ENCODE results near the gene MACROD1.

MACROD1 gene

GRCh38 chr11:64152841-64153691 is 12.8 kb downstream of the MACROD1 start:
- DNase-seq (ENCODE audit: low read depth in 2 of 2): peak; percentile 24 to 48

GRCh38 chr11:64151337-64151736 is 14.6 kb downstream of the MACROD1 start:
- DNase-seq (ENCODE audit: low read depth in 2 of 2): no peak

DNA sequence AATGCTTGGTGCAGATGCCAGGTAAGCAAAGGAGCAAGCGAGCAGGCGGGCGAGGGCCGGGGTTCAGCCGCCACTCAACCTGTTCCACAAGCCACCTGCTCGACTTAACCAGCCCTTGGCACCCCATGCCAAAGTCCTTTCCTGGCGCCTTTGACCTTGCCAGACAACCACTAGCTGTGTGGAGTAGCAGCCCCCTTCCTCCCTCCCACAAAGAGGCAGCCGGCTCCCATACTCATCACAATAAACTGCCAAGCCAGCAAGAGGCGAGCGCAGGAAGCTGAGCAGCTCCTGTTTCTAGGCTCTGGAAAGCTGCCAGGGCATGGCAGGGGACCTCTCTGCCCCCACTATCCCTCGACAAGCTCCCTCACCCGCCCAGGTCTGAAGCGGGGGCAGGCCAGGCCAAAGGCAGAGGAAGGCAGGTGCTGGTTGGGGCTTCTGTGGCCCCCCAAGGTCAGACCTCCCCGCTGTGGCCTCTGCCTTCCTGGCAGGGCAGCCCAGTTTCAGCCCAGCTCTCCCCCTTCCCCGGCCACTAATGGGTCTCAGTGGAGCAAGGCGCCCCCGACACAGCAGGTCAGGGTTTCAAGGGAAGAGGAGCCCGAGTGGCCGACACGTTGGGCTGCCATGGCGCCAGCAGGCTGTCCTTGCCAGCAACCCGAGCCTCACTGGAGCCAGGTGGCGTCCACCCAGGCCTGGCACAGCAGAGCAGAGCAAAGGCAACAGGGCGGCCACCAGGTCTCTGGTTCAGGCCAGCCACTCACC is 15.3 kb downstream of the MACROD1 start:
- DNase-seq (ENCODE audit: low read depth in 2 of 2): no peak

DNA sequence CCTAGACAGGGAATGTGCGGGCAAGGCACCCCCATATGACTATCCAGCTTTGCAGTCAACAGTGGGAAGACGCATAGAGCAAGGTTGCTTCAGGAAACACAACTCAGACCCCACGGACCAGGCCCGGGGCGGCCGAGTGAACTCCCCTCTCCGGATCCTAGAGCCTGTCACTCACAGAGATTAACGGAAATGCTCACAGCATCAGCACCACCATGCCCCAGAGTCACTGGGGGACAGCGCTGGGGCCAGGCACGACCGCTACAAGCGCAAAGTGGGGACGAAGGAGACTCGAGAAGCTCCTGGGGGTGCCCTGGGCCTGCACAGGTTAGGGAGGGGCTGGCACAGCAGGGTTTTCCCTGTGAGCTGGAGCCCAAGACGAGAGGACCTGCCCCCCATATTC is 15.9 kb downstream of the MACROD1 start:
- DNase-seq (ENCODE audit: low read depth in 2 of 2): no peak

DNA sequence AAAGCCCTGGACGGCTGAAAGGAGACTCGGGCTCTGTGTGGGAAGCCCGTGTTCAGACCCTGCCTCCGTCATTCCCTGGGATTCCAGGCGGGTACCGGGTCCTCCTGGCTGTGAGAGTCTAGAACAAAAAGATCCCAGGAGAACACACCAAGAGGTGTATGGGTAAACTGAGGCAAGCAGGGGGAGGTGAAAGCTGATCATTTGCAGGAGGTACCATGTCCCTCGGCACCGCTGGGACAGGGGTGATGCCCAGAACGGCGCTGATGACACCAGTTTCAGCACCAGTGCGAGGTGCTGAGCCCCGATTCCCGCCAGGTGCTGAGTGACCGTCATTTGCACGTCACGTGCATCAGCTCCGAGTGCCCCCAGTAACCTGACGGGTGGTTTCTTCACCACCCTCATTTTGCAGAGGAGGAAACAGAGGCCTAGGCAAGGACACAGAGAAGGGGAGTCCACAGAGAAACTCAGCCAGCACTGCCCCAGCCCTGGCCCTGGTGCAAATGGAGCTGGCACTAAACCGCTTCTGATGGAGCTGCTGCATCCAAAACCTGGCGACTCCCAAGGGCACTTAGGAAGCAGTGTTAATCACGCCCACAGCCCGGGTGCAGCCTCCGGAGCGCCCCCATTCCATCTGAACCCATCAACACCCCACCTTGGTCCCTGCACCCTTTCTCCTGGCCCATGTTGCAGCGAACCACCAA is 16.8 kb downstream of the MACROD1 start:
- no peak for DNase-seq (ENCODE audit: low read depth in 2 of 2)

- DNase-seq (ENCODE audit: low read depth in 2 of 2): peak; percentile 44 to 53
Observed at GRCh38 chr11:64148226-64148916, 17.5 kb downstream of the MACROD1 start.

DNA sequence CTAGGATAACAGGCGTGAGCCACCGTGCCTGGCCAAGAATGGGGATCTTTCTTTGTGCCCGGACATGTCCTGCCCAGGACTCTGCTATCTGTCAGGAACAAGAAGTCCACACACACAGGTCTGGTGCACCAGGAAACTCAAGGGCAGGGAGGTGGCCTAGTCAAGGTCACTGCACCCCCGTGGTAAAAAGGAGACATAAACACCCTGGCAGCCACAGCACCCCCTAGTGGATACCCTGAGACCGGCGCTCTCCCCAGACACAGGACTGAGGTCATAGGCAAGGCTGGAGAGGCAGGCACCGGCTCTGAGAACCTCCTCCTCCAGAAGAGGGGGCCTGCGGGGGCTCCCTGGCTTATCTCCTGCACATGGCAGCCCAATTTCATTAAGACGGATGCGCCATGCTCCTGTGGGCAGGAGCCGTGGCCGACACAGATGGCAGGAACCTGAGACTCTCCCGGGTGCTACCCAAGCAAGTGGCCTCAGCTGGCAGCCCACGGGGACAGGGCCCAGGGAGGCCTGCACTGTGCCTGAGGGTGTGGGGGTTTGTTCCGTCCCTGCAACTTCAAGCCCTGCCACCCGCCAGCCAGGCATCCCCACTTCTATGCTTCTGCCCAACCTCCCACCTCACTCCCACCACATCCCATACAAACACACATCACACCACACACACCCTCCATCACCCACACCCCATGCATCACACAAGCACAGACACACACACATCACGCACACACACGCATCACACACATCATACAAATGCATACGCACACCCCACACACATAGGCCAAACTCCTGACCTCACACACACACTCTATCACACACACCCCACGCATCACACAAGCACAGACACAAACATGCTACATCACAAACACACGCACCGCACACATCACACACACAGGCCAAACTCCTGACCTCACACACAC is 19.6 kb downstream of the MACROD1 start:
- DNase-seq (ENCODE audit: low read depth in 2 of 2): no peak

DNA sequence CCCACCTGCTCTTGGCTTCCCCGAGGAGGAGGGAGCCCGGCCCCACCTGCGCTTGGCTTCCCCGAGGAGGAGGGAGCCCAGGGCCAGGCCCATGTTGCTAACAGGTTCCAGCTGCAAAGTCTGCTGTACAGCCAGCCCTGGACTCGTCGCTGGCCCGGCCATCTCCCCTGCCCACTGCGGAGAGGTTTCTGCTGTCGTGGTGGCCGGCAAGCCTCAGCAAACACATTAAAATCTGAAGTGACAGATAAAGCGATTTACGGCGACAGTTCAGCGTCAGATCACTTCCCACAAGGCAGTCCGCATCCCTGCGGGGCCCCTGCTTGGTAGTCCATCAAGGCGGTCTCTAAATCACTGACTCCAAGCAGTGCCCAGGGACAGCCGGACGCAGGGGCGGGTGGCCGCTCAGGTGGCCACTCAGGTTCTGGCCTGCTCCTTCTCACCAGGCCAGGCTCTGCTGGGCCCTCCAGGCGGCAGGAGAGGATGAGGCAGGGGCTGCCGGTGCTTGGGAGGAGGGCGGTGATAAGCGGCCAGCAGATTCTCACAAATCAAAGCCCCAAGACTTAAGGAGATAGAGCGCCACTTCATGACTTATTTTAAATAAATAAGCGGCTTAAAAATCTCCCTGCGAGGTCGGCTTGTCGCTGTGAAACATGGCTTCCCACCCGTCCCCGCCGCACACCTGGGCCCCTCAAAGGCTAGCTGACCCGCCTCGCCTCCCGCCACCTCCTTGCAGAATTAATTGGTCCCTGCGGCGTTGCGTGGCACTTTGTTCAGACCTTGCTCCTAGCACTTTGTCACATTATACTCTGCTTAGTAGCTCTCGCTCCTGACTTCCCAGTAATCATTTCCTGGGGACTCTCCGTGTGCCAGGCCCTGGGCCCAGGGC is 21.1 kb downstream of the MACROD1 start:
- no peak for DNase-seq (ENCODE audit: low read depth in 2 of 2)

- no peak for DNase-seq (ENCODE audit: low read depth in 2 of 2)
Observed at GRCh38 chr11:64141081-64141783, 24.7 kb downstream of the MACROD1 start.

DNA sequence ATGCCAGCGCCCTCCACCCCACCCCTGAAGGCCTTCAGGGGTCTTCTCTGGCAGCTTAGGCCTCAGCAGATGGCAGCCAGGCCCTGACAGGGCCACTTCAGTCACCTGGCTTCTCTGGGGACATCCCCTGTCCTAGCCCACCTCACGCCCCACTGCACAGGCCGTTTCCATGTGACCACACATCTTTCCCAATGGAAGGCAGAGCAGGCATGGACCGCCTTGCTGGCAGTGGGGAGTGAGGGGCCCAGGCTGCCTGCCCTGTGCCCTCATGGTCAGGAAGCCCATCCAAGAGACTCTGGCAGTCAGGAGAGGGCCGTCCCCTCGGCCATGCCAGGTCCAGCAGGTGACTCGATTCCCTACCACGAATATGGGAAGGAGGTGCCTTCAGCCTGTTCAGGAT is 25.8 kb downstream of the MACROD1 start:
- DNase-seq (ENCODE audit: low read depth in 2 of 2): no peak

DNA sequence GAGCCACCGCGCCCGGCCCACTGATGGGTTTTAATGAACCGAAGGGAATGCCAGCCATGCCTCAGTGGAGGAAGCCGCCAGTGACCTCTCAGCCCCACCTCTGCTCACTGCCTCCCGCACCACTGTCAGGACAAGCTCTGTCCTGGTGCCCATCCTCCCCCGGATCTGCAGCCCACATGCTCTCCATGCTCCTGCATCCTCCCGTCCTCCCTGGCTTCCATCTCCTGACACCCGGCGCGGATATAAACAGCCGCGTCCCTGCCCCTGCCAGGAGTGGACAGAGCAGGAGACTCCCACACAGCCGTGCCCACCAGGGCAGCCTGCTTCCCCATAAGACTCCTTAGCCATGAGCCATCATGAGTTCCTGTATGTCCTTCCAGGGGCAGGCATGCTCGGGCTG is 26.9 kb downstream of the MACROD1 start:
- DNase-seq (ENCODE audit: low read depth in 2 of 2): no peak

GRCh38 chr11:64138398-64138797 is 27.5 kb downstream of the MACROD1 start:
- no peak for DNase-seq (ENCODE audit: low read depth in 2 of 2)

- no peak for DNase-seq (ENCODE audit: low read depth in 2 of 2)
Observed at GRCh38 chr11:64136765-64137441, 29.0 kb downstream of the MACROD1 start.

- no peak for DNase-seq (ENCODE audit: low read depth in 2 of 2)
Observed at GRCh38 chr11:64135711-64136110, 30.2 kb downstream of the MACROD1 start.

GRCh38 chr11:64134963-64135362 is 30.9 kb downstream of the MACROD1 start:
- DNase-seq (ENCODE audit: low read depth in 2 of 2): no peak

DNA sequence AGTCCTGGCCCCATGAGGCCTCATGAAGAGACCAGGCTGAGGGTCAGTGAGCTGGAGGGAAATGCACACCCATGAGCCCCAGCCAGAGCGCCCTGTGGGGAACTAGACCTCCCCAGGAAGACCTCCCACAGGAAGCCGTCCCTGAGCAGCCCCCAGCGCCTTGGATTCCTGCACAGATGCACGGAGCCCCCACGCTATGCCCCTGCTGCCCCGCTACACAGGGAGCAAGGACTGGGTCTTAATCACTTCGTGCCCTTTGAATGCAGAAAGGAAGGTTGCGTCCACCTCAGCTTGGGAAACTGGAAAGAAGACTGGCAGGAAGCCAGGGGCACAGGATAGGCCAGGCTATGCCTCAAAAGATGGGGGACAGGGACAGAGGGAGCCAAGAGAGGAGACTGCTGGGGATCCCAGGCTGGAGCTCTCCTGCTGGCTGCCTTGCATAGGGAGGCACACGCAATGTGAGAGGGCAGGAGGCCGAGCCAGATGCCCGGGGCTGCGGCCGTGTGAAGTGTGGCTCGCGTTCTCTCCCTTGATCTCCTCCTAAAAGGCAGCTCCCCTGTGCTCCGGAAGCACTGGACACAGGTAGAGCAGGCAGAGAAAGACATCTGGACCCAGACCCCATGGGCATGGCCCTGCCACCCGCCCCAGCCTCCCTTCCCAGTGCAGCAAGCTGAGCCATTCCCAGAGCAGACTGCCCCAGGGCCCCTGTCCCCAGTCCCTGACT is 32.8 kb downstream of the MACROD1 start:
- DNase-seq (ENCODE audit: low read depth in 2 of 2): no peak

DNA sequence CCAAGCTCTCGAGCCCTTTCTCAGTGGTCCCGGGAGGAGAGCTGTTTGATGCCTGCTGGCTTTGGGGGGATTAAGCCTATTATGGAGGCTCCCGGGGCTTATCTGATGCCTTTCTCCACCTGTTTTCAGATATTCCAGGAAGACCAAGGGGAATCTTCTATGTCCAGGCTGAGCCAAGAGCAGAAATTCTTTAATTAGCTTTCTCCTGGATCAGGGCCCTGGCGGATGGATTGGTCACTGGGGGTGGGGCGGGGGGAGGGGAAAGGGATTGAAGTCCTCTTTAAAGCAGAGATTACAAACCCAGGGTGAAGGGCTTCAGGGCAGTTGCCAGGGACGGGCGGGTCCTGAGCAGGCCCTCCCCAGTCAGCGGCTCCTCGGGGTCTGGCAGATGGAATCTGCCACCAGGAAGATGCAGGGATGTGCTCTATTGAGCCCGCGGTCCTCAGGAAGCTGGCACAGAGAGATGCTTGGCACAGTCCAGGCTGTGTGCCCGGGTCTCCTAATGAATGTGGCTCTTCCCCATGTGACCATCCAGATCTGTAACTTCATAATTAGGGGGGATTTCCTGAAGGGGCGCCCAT is 33.6 kb downstream of the MACROD1 start:
- DNase-seq (ENCODE audit: low read depth in 2 of 2): no peak

All from activated CD8-positive, alpha-beta memory T cell treated with anti-CD3 and anti-CD28 coated beads for 4 hours (primary cell).